WTC11 (cell line): ENCODE results near the gene BAG3. TPM values are rescaled to one million over a fixed set of nuclear protein-coding genes. Genes with fewer than 3 reads are reported as not detected.

Experiments used
- ATAC-seq: fragments of 200-7000 bp; cut with Tn5 transposase; 2 replicates; pipeline ENCODE4 v1.10.0; 2021; ENCODE audit warnings: mild to moderate bottlenecking, moderate library complexity
- CTCF ChIA-PET: fragments of 300-600 bp; sonication (Branson Sonifier 250); formaldehyde crosslinking; loops from one replicate; lab custom pipeline; 2021; ENCODE audit warnings: antibody characterized with exemption; lab: Charles Lee
- POLR2A ChIA-PET: fragments of 350-600 bp; sonication (Branson Sonifier 250); formaldehyde crosslinking; loops from one replicate; lab custom pipeline; 2021; ENCODE audit warnings: antibody characterized with exemption; lab: Charles Lee
- DNase-seq: peaks from one replicate; pipeline ENCODE4 v3.0.0; 2021; ENCODE audit warnings: low spot score
- H3K27ac Mint-ChIP-seq: 2 replicates; pipeline ENCODE4 v1.8.0; 2021; ENCODE audit warnings: mixed read lengths
- H3K27me3 Mint-ChIP-seq: 2 replicates; pipeline ENCODE4 v1.8.0; 2021; ENCODE audit warnings: low read depth, mild to moderate bottlenecking, moderate library complexity, mixed read lengths
- H3K36me3 Mint-ChIP-seq: 2 replicates; pipeline ENCODE4 v1.8.0; 2021; ENCODE audit warnings: mixed read lengths
- H3K4me1 Mint-ChIP-seq: 2 replicates; pipeline ENCODE4 v1.8.0; 2022; ENCODE audit warnings: mixed read lengths
- H3K4me3 Mint-ChIP-seq: 2 replicates; pipeline ENCODE4 v1.8.0; 2021; ENCODE audit warnings: mild to moderate bottlenecking, moderate library complexity, mixed read lengths
- H3K9me3 Mint-ChIP-seq: 2 replicates; pipeline ENCODE4 v1.8.0; 2021; ENCODE audit warnings: mixed read lengths
- ATF2 ChIP-seq: sonication (generic); formaldehyde crosslinking; IDR thresholded peaks from 2 replicates; pipeline ENCODE4 v1.8.1; 2022; ENCODE audit warnings: low read depth, missing genetic modification reagents, borderline replicate concordance
- ATF6 ChIP-seq: sonication (generic); formaldehyde crosslinking; IDR thresholded peaks from 2 replicates; pipeline ENCODE4 v1.8.1; 2023; ENCODE audit warnings: mild to moderate bottlenecking, missing genetic modification reagents
- CREM ChIP-seq: sonication (generic); formaldehyde crosslinking; IDR thresholded peaks from 2 replicates; pipeline ENCODE4 v1.8.1; 2022; ENCODE audit warnings: mild to moderate bottlenecking, missing genetic modification reagents, moderate library complexity
- FOXJ3 ChIP-seq: sonication (generic); formaldehyde crosslinking; IDR thresholded peaks from 2 replicates; pipeline ENCODE4 v1.9.0; 2021; ENCODE audit warnings: missing genetic modification reagents, mild to moderate bottlenecking, borderline replicate concordance
- FOXK1 ChIP-seq: sonication (generic); formaldehyde crosslinking; IDR thresholded peaks from 2 replicates; pipeline ENCODE4 v1.8.0; 2022; ENCODE audit warnings: mild to moderate bottlenecking, moderate library complexity, missing genetic modification reagents
- FOXP4 ChIP-seq: sonication (generic); formaldehyde crosslinking; IDR thresholded peaks from 2 replicates; pipeline ENCODE4 v1.8.0; 2022; ENCODE audit warnings: mild to moderate bottlenecking, missing genetic modification reagents
- HMGA2 ChIP-seq: fragments of 250-450 bp; sonication (Bioruptor Pico); IDR thresholded peaks from 2 replicates; pipeline ENCODE4 v1.4.0; 2021; ENCODE audit warnings: mild to moderate bottlenecking, moderate library complexity
- IRF1 ChIP-seq: sonication (generic); formaldehyde crosslinking; IDR thresholded peaks from 2 replicates; pipeline ENCODE4 v1.8.0; 2023; ENCODE audit warnings: missing genetic modification reagents
- MAX ChIP-seq: sonication (generic); formaldehyde crosslinking; IDR thresholded peaks from 2 replicates; pipeline ENCODE4 v1.8.0; 2022; ENCODE audit warnings: mild to moderate bottlenecking, missing genetic modification reagents
- NFYB ChIP-seq: sonication (generic); formaldehyde crosslinking; conservative IDR thresholded peaks from 2 replicates; pipeline ENCODE4 v1.8.0; 2022; ENCODE audit warnings: low read depth, missing genetic modification reagents
- PRRX2 ChIP-seq: fragments of 250-450 bp; sonication (Bioruptor Pico); IDR thresholded peaks from 2 replicates; pipeline ENCODE4 v1.8.0; 2021; ENCODE audit warnings: mild to moderate bottlenecking
- SMAD3 ChIP-seq: sonication (generic); formaldehyde crosslinking; IDR thresholded peaks from 2 replicates; pipeline ENCODE4 v1.8.0; 2022; ENCODE audit warnings: missing genetic modification reagents, mild to moderate bottlenecking, borderline replicate concordance
- SP1 ChIP-seq: sonication (generic); formaldehyde crosslinking; conservative IDR thresholded peaks from 2 replicates; pipeline ENCODE4 v1.8.1; 2022; ENCODE audit warnings: missing genetic modification reagents
- ZNF121 ChIP-seq: sonication (generic); formaldehyde crosslinking; IDR thresholded peaks from 2 replicates; pipeline ENCODE4 v1.8.0; 2023; ENCODE audit warnings: missing genetic modification reagents
- ZNF317 ChIP-seq: sonication (generic); formaldehyde crosslinking; IDR thresholded peaks from 2 replicates; pipeline ENCODE4 v1.8.1; 2023; ENCODE audit warnings: low read depth, mild to moderate bottlenecking, moderate library complexity, missing genetic modification reagents, borderline replicate concordance
- ZNF396 ChIP-seq: fragments of 250-450 bp; sonication (Bioruptor Pico); IDR thresholded peaks from 2 replicates; pipeline ENCODE4 v1.8.0; 2021; ENCODE audit warnings: mild to moderate bottlenecking, moderate library complexity, borderline replicate concordance
- ZNF532 ChIP-seq: fragments of 250-450 bp; sonication (Bioruptor Pico); IDR thresholded peaks from 2 replicates; pipeline ENCODE4 v1.9.0; 2021; ENCODE audit warnings: mild to moderate bottlenecking, borderline replicate concordance
- total RNA-seq: library from RNA; stranded (reverse); gene quantifications from 3 replicates; pipeline ENCODE4 v1.2.3, GENCODE V29; 2021

The BAG3 gene
- total RNA-seq, 1 experiment from 2014 or later: 15.7 TPM

GRCh38 chr10:119687192-119688032 lies 36.2 kb downstream of the BAG3 start:
- peaks cover 28% of the 10 kb centered on the region for H3K4me1 Mint-ChIP-seq
- no peaks in the 10 kb centered on the region for H3K36me3 Mint-ChIP-seq
- H3K27ac Mint-ChIP-seq: peak overlapping the region; percentile 100
- DNase-seq (peak; percentile 87), ATAC-seq (peak; percentile 92)
- ChIA-PET CTCF (interaction anchor here (0.5 to 4.3 kb wide), 51 partner anchors 10 to 488 kb away, joined by 3 to 75 read pairs (median 5); partner anchors contain the start of genes BAG3, GRK5, INPP5F and MCMBP), POLR2A (interaction anchor here (0.6 to 2.9 kb wide), 15 partner anchors 19 to 186 kb away, joined by 3 to 49 read pairs (median 4); partner anchors contain the start of genes BAG3 and INPP5F)
- TF ChIP-seq FOXP4: peak; percentile 35; the same call in 1 of the 2 replicates
- TF ChIP-seq ZNF121 (CRISPR knock-in tag): no peak
- no peak for TF ChIP-seq IRF1
- TF ChIP-seq FOXK1 (CRISPR knock-in tag): peak; percentile 77; the same call in 1 of the 2 replicates
- TF ChIP-seq SMAD3 (CRISPR knock-in tag): no peak
- TF ChIP-seq HMGA2 (CRISPR knock-in tag): no peak
- TF ChIP-seq SP1: 0 out of 2 replicates have a peak, but pooled peaks have one; percentile 28
- TF ChIP-seq NFYB (CRISPR knock-in tag): peak; percentile 61
- no peak for TF ChIP-seq ATF6 (CRISPR knock-in tag)
- TF ChIP-seq ZNF317 (CRISPR knock-in tag): no peak
- TF ChIP-seq MAX (CRISPR knock-in tag): no peak
- no peak for TF ChIP-seq ATF2 (CRISPR knock-in tag)
- no peak for TF ChIP-seq FOXJ3
- TF ChIP-seq CREM: no peak
- H3K4me3 Mint-ChIP-seq: peak overlapping the region; percentile 82
- no peaks in the 10 kb centered on the region for H3K9me3 Mint-ChIP-seq
- H3K27me3 Mint-ChIP-seq: no peaks in the 10 kb centered on the region

- CTCF ChIA-PET: interaction anchor here (0.5 to 4.3 kb wide), 29 partner anchors 9 to 489 kb away, joined by 3 to 75 read pairs (median 8); partner anchors contain the start of genes BAG3, INPP5F, MCMBP and SEC23IP
- Mint-ChIP-seq H3K27me3 (no peaks in the 10 kb centered on the region), H3K4me1 (peaks cover 28% of the 10 kb centered on the region), H3K27ac (peak overlapping the region; percentile 100), H3K4me3 (peak overlapping the region; percentile 82), H3K36me3 (no peaks in the 10 kb centered on the region), H3K9me3 (no peaks in the 10 kb centered on the region)
- POLR2A ChIA-PET: interaction anchor here (0.7 to 2.9 kb wide), 11 partner anchors 19 to 185 kb away, joined by 3 to 49 read pairs (median 4); partner anchors contain the start of genes BAG3 and INPP5F
- ATAC-seq (peak; percentile 1; the same call in 1 of the 2 replicates), DNase-seq (no peak)
- 0 out of 2 replicates have a peak, but pooled peaks have one; percentile 48 for TF ChIP-seq PRRX2 (CRISPR knock-in tag)
- TF ChIP-seq ZNF532 (CRISPR knock-in tag): peak; percentile 93
- no peak for TF ChIP-seq SP1
- peak; percentile 77; the same call in 1 of the 2 replicates for TF ChIP-seq ZNF396 (CRISPR knock-in tag)
Observed at GRCh38 chr10:119688033-119688508, 36.9 kb downstream of the BAG3 start.
